GM18520 (cell line): ENCODE measurements around the gene OR5H6.
"Not testable (repeated sequence)": the region's sequence is repeated elsewhere in the genome, so short reads cannot be mapped to it uniquely, and the experiment has no call there.

Source experiments
- ATAC-seq: cut with Tn5 transposase; IDR thresholded peaks from one replicate; pipeline ENCODE4 v1.9.1; 2021; ENCODE audit not compliant: unreplicated experiment

OR5H6 gene

DNA sequence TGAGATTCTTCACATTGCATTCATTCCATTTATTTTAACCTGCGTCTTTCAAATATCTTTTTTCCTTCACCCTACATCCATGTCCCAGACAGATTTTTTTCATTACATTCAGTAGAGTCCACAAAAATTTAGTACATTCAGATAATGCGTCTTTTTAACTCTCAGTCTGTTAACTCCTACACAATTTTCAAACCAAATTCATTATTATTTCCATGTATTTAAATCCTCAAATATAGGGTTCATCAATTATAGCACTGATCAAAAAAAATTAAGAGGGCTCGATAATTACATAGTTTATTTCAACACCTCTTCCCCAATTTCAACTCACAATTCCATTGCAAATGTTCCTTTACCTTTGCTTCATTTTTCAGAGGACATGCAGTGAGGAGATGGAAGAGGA, at the start of gene OR5H6:
Gene OR5H6, plus strand, starts transcription at position 301 of the 400 bp plus-strand sequence. Its CDS starts 89 bp downstream, at position 390.
- no peak for ATAC-seq

DNA sequence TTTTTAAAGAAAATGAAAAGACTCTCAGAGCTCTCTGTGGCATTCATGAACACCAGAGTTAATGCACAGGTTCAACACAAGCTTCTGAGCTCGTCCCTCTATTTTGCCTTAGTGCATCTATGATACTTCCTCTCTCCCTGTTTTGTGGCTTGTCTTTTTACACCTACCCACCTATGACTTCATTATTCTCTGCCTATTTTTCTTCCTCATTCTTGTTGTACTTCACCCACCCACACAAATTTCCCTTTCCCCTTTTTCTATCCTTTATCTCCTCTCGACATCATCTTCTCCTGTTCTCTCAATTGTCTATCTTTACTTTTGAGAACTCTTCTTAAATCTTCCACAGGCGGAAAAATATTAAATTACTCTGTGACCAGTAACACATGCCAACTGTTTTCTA, 49.0 kb upstream of the OR5H6 start:
- ATAC-seq, result no peak

DNA sequence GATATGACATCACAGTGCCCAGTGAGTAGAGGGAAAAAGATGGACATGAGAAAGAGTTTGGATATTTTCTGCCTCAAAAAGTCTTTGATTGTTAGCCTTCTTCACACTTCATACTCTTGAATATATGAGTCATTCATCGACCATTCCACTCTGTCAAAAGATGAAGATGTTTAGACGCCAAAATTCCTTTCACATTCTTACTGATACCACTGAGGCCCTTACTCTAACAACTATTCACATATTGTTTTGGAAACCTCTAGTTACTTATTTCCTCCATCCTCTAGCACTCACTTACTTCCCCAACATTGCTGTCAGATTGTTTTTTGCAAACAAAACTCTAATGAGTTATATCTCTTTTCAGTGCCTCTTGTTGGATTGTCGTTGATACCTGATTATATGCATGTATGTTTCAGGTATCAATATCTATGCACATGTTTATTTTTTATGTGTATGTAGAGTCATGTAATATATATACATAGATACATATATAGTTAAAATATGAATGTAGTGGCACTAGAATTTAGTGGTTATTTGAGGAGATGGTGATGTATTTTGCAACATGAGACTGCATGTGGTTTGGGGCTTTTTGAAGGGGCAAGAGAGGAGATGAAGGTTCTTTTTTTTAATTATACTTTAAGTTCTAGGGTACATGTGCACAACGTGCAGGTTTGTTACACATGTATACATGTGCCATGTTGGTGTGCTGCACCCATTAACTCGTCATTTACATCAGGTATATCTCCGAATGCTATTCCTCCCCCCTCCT, 40.0 kb upstream of the OR5H6 start:
- no peak for ATAC-seq

DNA sequence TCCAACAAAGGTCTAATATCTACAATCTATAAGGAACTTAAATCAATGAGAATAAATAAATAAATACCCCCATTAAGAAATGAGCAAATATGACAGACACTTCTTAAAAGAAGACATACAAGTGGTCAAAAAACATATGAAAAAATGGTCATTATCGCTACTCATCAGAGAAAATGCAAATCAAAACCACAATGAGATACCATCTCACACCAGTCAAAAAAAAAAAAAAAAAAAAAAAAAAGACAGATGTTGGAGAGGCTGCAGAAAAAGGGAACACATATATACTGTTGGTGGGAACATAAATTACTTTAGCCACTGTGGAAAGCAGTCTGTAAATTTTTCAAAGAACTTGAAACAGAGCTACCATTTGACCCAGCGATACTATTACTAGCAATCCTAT, 31.6 kb upstream of the OR5H6 start:
- ATAC-seq, result peak; percentile 53

DNA sequence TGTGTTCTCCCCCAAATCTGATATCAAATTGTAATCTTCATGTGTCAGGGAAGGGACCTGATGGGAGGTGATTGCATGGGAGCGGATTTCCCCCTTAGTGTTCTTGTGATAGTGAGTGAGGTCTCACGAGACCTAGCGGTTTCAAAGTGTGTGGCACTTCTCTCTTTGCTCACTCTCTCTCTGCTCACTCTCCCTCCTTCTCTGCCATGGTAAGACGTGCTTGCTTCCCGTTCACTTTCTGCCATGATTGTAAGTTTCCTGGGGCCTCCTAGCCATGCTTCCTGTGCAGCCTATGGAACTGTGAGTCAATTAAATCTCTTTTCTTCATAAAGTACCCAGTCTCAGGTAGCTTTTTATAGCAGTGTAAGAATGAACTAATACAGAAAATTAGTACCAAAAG, 30.6 kb upstream of the OR5H6 start:
- no peak for ATAC-seq

DNA sequence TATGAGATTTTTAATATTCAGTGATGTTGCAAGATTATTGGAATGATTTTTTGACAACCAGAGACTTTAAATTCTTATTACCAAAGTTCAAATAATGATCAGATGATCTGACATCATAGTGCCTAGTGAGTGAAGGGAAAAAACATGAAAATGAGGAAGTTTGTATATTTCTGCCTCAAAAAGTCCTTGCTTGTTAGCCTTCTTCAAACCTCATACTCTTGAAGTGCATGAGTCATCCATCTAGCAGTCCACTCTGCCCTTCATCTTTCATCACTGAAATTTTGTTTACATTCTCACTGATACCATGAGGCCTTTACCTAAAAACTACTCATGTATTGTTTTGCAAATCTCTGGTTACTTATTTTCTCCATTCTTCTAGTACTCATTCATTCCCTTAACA, 23.9 kb upstream of the OR5H6 start:
- ATAC-seq, result no peak

DNA sequence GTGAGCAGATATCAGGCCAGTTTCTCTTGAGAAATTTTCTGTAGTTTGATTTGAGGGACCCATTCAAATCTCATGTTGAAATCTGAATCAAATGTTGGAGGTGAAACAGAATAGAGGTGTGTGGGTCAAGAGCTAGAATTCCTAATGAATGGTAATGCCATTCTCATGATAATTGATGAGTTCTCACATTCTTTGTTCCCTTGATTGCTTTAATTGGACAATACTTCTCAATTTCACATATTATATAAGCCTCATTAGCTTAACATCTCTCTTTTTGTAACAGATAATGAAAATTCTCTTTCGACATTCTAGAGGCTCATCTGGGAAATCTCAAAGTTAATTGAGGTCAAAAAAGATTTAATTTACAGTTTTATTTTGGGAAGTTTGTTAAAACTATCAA, 21.9 kb upstream of the OR5H6 start:
- no peak for ATAC-seq

DNA sequence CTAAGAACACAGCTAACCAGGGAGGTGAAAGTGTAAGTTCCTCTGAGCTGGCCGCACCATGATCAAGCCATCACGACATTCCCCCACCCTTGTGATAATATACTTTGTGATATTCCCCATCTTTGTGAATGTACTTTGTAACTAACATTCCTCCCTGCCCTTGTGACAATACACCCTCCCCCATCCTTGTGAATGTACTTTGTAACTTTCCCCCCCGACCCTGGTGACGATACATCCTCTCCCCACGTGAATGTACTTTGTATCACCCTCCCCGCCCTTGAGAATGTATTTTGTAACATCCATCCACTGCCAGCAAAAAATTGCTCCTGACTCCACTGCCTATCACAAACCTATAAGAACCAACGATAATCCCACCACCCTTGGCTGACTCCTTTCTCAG, 20.2 kb upstream of the OR5H6 start:
- no peak for ATAC-seq

DNA sequence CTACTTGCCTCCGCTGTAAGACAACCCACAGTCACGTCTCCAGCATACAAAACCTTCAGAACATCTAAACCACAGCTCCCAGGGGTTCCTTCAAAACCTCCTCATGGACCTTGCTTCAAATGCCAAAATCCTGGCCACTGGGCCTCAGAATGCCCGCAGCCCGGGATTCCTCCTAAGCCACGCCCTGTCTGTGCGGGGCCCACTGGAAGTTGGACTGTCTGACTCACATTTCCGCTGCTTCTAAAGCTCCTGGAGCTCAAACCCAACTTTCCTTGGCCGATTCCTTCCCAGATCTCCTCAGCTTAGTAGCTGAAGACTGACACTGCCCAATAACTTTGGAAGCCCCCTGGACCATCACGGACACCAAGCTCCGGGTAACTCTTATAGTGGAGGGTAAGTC, 17.9 kb upstream of the OR5H6 start:
- no peak for ATAC-seq

DNA sequence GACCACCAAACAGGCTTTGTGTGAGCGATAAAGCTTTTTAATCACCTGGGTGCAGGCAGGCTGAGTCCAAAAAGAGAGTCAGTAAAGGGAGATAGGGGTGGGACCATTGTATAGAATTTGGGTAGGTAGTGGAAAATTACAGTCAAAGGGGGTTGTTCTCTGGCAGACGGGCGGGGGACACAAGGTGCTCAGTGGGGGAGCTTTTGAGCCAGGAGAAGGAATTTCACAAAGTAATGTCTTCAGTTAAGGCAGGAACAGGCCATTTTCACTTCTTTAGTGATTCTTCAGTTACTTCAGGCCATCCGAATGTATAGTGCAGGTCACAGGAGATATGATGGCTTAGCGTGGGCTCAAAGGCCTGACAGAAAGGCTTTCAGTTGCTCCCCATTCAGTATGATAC, 8.0 kb upstream of the OR5H6 start:
- ATAC-seq, result not testable (repeated sequence)

DNA sequence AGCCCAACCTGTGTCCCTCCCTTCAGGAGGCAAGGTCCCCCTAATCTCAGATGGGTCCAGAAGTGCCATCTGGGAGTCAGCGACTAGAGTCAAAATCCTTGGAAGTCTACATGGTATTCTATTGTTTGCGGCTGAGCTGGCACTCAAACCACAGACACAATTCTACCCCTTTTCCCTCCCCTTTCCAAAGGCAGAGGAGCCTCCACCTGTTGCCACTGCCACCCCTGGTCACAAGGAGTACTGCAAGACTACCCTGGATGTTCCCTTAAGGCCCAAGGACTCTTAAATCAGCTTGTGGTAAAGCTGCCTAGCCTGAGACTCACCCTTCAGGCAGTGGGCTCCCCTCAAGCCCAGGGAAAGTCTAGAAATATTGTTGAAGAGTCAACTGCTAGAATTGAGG, 4.3 kb upstream of the OR5H6 start:
- ATAC-seq, result no peak

DNA sequence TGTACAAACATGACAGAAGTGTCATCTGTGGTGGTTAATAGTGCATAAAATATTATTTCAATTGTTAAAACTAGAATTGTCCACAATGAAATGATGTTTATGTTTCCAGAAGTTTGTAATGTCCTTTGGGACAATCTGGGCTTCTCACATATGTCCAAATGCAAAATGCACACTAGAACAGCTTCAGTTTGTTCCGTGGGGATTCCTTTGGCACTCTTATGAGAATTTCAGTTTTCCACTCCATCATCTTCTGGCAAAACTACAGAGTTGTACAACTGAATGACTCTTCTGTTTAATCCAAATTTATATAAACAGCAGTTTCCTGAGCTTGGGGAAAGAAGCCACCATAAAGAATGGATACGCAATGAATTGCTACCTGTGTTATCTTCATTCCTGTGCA, 2.0 kb upstream of the OR5H6 start:
- no peak for ATAC-seq

DNA sequence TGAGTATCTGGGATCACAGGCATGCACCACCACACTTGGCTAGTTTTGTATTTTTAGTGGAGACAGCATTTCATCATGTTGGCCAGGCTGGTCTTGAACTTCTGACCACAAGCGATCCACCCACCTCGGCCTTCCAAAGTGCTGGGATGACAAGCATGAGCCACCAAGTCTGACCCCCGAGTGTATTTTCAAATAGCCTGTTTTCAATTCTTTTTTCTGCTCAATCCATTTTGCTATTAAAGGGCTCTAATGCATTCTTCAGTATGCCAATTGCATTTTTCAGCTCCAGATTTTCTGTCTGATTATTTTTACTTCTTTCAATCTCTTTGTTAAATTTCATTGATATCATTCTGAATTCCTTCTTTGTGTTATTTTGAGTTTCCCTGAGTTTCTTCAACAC, 5.8 kb downstream of the OR5H6 start:
- ATAC-seq, result no peak

DNA sequence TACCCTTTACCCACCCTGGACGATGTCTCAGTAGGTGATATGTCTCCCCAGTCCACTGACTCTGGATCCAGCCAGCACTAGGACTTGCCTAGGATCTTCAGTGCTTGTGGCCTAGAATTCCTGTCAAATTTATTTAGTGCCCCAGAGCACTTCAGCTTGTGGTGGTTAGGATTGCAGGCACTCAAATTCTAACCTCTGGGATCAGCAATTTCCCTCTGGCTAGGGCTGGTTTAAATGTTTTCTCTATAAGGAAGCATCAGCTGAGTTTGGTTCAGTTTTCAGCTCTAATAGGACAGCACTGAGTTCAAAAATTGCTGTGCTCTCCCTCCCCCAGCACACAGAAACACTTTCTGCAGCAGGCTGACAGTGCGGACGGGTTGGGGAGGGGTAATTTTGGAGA, 8.1 kb downstream of the OR5H6 start:
- ATAC-seq, result no peak

DNA sequence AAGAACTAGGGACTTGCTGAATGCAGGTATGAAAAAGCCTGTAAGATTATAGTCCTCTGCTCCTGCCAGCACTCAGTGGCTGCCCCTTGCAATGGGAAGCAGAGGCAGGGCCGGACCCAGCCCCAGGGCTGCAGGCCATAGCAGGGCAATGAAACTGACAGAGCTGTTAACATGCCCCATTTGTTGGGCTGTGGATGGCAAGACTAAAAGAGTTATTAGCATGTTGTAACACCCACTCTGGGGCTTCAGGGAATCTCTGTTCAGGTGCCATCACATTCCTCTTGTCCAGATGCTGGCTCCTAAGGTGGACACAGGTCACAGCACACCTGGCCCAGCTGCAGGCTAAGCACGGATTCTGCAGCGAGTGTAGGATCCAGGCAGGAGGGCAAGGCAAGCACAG, 10.9 kb downstream of the OR5H6 start:
- no peak for ATAC-seq

DNA sequence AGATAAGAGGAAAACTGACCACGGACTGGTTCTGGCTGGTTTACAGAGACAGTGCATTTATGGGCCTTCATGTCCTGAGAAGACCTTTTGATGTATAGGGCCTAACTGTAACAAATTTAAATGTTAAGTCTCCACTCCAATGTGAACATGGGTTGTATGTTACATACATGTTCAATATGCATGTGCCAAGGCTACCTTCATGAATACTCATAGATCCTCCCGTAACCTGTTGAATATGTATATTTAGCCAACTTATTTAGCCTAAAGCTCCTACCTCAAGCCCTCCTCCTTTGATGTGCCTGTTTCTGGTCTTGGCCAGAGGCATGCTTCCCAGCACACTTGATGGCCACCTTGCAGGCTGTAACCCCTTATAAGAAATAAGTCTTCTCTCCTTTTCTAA, 18.2 kb downstream of the OR5H6 start, which contains the start of gene OR5H2:
Gene OR5H2, plus strand, starts transcription at position 301 of the 400 bp plus-strand sequence. CDS start 398 bp downstream, outside the sequence.
- no peak for ATAC-seq

DNA sequence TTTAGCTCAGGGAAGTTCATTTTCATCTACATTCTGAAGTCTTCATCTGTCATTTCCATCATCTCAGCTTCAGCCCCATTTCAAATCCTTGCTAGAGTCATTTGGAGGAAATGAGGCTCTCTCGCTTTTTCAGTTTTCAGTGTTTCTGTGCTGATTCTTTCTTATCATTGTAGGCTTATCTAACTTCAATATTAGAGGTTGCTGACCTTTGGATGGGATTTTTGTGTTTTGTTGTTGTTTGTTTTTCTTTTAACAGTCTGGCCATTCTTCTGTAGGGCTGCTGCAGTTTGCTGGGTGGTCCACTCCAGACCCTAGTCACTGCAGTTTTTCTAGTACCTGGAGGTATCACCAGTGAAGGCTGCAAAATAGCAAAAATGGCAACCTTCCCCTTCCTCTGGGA, 26.9 kb downstream of the OR5H6 start:
- ATAC-seq, result no peak

DNA sequence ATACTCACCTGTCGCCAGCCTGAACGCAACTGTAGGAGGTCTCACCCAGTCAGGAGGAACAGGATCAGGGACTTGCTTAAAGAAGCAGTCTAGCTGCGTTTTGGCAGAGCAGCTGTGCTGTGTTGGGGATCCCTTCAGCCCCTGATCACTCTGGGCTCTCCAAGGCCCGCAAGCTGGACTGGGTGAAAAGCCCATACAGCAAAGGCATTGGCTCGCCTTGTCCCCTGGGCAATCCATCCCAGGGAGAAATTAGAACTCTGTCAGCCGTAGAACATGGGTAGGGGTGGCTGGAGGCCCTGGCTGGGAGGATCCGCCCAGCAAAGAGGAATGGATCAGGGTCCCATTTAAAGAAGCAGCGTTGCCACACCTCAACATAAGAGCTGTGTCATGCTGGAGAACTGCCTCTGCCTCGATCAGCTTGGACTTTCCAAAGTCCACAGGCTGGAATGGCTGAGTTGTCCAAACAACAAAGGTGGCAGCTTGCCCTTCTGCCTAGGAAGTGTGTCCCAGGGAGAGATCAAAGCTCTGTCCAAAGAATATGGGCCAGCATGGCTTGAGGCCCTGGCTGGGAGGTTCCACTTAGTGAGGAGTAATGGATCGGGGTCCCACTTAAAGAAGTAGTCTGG, 27.4 kb downstream of the OR5H6 start:
- no peak for ATAC-seq
